Measurements from ENCODE around the gene ATP10A. TPM values are rescaled to one million over a fixed set of nuclear protein-coding genes. Genes with fewer than 3 reads are reported as not detected.

Gene ATP10A
- total RNA-seq, 1 experiment from 2014 or later: not detected

DNA sequence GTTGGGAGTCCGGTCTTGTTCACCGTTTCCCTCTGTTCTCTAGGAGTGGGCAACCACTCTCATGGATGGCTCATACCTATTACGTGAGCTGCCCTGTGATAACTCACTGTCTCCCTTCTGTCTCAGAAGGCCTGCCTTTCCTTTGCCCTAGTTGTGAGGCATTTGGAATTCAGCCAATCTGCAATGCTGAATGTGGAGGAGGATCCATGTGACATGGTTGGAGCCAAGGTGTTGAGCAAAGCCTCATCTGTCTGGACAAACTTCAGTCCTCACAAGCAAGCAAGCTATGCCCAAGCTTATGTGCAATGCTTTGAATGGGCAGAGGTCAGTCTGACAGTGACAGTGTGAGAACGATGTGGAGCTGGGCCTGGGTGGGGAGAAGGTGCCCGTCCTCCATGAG lies 37.8 kb upstream of the ATP10A start:
- no peaks in the 10 kb centered on the region for H3K9me3 Mint-ChIP-seq (ENCODE audit: unreplicated experiment)
- no peak overlapping the region for H3K27ac Mint-ChIP-seq (ENCODE audit: unreplicated experiment)
- BruUV-seq (replicated peaks): no TSS peak
- Histone ChIP-seq H3K36me3 (ENCODE audit: control insufficient read depth, insufficient read depth, low read length) (no peaks in the 10 kb centered on the region), H3K4me3 (ENCODE audit: low read depth, low read length) (no peak overlapping the region), H3K4me1 (peaks cover 19% of the 10 kb centered on the region), H3K9me3 (no peaks in the 10 kb centered on the region), H3K27me3 (replicated peaks; ENCODE audit: control insufficient read depth, insufficient read depth, low read length) (no peaks in the 10 kb centered on the region)
- H3K4me1 Mint-ChIP-seq (ENCODE audit: low read depth, unreplicated experiment): peaks cover 16% of the 10 kb centered on the region
- intact Hi-C loops (cut with micrococcal nuclease; ENCODE audit: unreplicated experiment): no loop called here
- POLR2A ChIA-PET: no interaction called here
- DNase-seq: no peak
- H3K4me3 Mint-ChIP-seq (ENCODE audit: unreplicated experiment): no peak overlapping the region
- TF ChIP-seq, protein P1, sequence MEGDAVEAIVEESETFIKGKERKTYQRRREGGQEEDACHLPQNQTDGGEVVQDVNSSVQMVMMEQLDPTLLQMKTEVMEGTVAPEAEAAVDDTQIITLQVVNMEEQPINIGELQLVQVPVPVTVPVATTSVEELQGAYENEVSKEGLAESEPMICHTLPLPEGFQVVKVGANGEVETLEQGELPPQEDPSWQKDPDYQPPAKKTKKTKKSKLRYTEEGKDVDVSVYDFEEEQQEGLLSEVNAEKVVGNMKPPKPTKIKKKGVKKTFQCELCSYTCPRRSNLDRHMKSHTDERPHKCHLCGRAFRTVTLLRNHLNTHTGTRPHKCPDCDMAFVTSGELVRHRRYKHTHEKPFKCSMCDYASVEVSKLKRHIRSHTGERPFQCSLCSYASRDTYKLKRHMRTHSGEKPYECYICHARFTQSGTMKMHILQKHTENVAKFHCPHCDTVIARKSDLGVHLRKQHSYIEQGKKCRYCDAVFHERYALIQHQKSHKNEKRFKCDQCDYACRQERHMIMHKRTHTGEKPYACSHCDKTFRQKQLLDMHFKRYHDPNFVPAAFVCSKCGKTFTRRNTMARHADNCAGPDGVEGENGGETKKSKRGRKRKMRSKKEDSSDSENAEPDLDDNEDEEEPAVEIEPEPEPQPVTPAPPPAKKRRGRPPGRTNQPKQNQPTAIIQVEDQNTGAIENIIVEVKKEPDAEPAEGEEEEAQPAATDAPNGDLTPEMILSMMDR (IDR thresholded peaks at IDR 0.05; ENCODE audit: insufficient read depth in 1 of 2, low read depth in 1 of 2, low read length in 1 of 2, severe bottlenecking in 1 of 2, unreplicated experiment in 1 of 2): no peak
- CTCF ChIA-PET: no interaction called here
- H3K36me3 Mint-ChIP-seq (ENCODE audit: insufficient read depth, unreplicated experiment): no peaks in the 10 kb centered on the region
- H3K27me3 Mint-ChIP-seq (ENCODE audit: insufficient read depth, unreplicated experiment): no peaks in the 10 kb centered on the region

DNA sequence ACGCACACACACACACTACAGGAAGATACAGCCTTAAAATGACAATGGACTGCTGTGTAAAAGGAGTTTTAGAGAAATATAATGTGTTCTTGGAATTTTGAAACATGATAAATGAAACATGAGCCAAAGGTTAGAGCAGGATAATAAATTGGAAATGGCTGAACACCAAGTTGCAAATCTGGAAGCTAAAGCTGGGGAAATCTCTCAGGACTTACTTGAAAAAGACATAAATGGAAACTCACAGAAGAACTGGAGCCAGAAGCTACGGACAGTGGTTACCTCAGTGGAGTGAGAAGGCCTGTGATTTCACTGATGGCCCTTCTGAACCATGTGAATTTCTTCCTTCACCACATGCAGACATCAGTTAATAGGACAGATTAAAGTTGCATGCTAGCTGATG lies 37.3 kb upstream of the ATP10A start:
- Mint-ChIP-seq H3K27me3 (ENCODE audit: insufficient read depth, unreplicated experiment) (no peaks in the 10 kb centered on the region), H3K27ac (ENCODE audit: unreplicated experiment) (no peak overlapping the region), H3K36me3 (ENCODE audit: insufficient read depth, unreplicated experiment) (no peaks in the 10 kb centered on the region), H3K9me3 (ENCODE audit: unreplicated experiment) (no peaks in the 10 kb centered on the region), H3K4me1 (ENCODE audit: low read depth, unreplicated experiment) (peaks cover 20% of the 10 kb centered on the region), H3K4me3 (ENCODE audit: unreplicated experiment) (no peak overlapping the region)
- POLR2A ChIA-PET: no interaction called here
- no peak for DNase-seq
- TF ChIP-seq, protein P1 (IDR thresholded peaks at IDR 0.05; ENCODE audit: insufficient read depth in 1 of 2, low read depth in 1 of 2, low read length in 1 of 2, severe bottlenecking in 1 of 2, unreplicated experiment in 1 of 2): no peak
- no TSS peak for BruUV-seq (replicated peaks)
- intact Hi-C loops (cut with micrococcal nuclease; ENCODE audit: unreplicated experiment): no loop called here
- H3K27me3 ChIP-seq (replicated peaks; ENCODE audit: control insufficient read depth, insufficient read depth, low read length): no peaks in the 10 kb centered on the region
- CTCF ChIA-PET: no interaction called here
- no peaks in the 10 kb centered on the region for H3K9me3 ChIP-seq
- no peak overlapping the region for H3K4me3 ChIP-seq (ENCODE audit: low read depth, low read length)
- no peaks in the 10 kb centered on the region for H3K36me3 ChIP-seq (ENCODE audit: control insufficient read depth, insufficient read depth, low read length)
- peaks cover 24% of the 10 kb centered on the region for H3K4me1 ChIP-seq

DNA sequence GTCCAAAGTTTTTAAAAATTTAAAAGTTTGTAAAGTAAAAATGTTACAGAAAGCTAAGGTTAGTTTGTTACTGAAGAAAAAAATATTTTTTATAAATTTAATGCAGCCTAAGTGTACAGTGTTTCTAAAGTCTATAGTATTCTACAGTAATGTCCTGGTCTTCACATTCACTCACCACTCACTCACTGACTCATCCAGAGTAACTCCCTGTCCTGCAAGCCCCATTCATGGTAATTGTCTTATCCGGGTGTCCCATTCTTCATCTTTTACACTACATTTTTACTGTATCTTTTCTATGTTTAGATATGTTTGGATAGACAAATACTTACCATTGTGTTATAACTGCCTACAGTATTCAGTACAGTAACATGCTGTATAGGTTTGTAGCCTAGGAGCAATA lies 36.7 kb upstream of the ATP10A start:
- Mint-ChIP-seq H3K4me3 (ENCODE audit: unreplicated experiment) (no peak overlapping the region), H3K4me1 (ENCODE audit: low read depth, unreplicated experiment) (peaks cover 20% of the 10 kb centered on the region), H3K36me3 (ENCODE audit: insufficient read depth, unreplicated experiment) (no peaks in the 10 kb centered on the region), H3K27me3 (ENCODE audit: insufficient read depth, unreplicated experiment) (no peaks in the 10 kb centered on the region), H3K27ac (ENCODE audit: unreplicated experiment) (no peak overlapping the region), H3K9me3 (ENCODE audit: unreplicated experiment) (no peaks in the 10 kb centered on the region)
- no TSS peak for BruUV-seq (replicated peaks)
- H3K27me3 ChIP-seq (replicated peaks; ENCODE audit: control insufficient read depth, insufficient read depth, low read length): no peaks in the 10 kb centered on the region
- POLR2A ChIA-PET: no interaction called here
- TF ChIP-seq, protein P1 (IDR thresholded peaks at IDR 0.05; ENCODE audit: insufficient read depth in 1 of 2, low read depth in 1 of 2, low read length in 1 of 2, severe bottlenecking in 1 of 2, unreplicated experiment in 1 of 2): no peak
- no peak for DNase-seq
- no peak overlapping the region for H3K4me3 ChIP-seq (ENCODE audit: low read depth, low read length)
- CTCF ChIA-PET: no interaction called here
- 0 out of 2 replicates have a peak, but pooled peaks cover 3% of the 10 kb centered on the region for H3K9me3 ChIP-seq
- peaks cover 26% of the 10 kb centered on the region for H3K4me1 ChIP-seq
- intact Hi-C loops (cut with micrococcal nuclease; ENCODE audit: unreplicated experiment): loop anchor here (5.0 kb wide), 1 partner anchor 48 kb away; no protein-coding TSS in a partner anchor
- no peaks in the 10 kb centered on the region for H3K36me3 ChIP-seq (ENCODE audit: control insufficient read depth, insufficient read depth, low read length)

Data from Caco-2 (cell line).